GM23338 (cell line): ENCODE results near the gene SUMO4. TPM values are rescaled to one million over a fixed set of nuclear protein-coding genes. Genes with fewer than 3 reads are reported as not detected.

Source experiments
- ATAC-seq: fragments of 200-7000 bp; cut with Tn5 transposase; 3 replicates; pipeline ENCODE4 v1.9.1; 2020
- DNase-seq: peaks from one replicate; pipeline ENCODE4 v3.0.0-alpha.2; 2015; ENCODE audit warnings: low spot score
- H2AFZ ChIP-seq: fragments of 200-600 bp; sonication (generic); 2 replicates; pipeline ENCODE4 v1.8.0; 2016; ENCODE audit warnings: antibody characterized with exemption, mild to moderate bottlenecking, moderate library complexity
- H3F3A ChIP-seq: fragments of 200-600 bp; sonication (generic); replicated peaks from 2 replicates; pipeline ENCODE4 v1.8.0; 2017; ENCODE audit warnings: antibody characterized with exemption, mixed run types, low read depth
- H3K27ac ChIP-seq: fragments of 200-600 bp; sonication (generic); 2 replicates; pipeline ENCODE4 v1.6.1; 2016; ENCODE audit warnings: low read depth
- H3K27me3 ChIP-seq: fragments of 200-600 bp; sonication (generic); 2 replicates; pipeline ENCODE4 v1.8.0; 2016; ENCODE audit warnings: mild to moderate bottlenecking, mixed run types, moderate library complexity; ENCODE audit not compliant: insufficient read depth
- H3K36me3 ChIP-seq: fragments of 200-600 bp; sonication (generic); 2 replicates; pipeline ENCODE4 v1.8.0; 2016; ENCODE audit warnings: mild to moderate bottlenecking; ENCODE audit not compliant: insufficient read depth
- H3K4me1 ChIP-seq: fragments of 200-600 bp; sonication (generic); 2 replicates; pipeline ENCODE4 v1.8.0; 2016; ENCODE audit warnings: mild to moderate bottlenecking, moderate library complexity; ENCODE audit not compliant: insufficient read depth
- H3K4me2 ChIP-seq: fragments of 200-600 bp; sonication (generic); 2 replicates; pipeline ENCODE4 v1.7.1; 2017; ENCODE audit warnings: mixed run types
- H3K4me3 ChIP-seq: fragments of 200-600 bp; sonication (generic); 2 replicates; pipeline ENCODE4 v1.6.1; 2016; ENCODE audit warnings: mixed run types
- H3K79me2 ChIP-seq: fragments of 200-600 bp; sonication (generic); replicated peaks from 2 replicates; pipeline ENCODE4 v1.8.0; 2017; ENCODE audit warnings: mild to moderate bottlenecking; ENCODE audit not compliant: insufficient read depth
- H3K9me2 ChIP-seq: fragments of 200-600 bp; sonication (generic); 2 replicates; pipeline ENCODE4 v1.8.0; 2017; ENCODE audit not compliant: insufficient read depth
- H4K20me1 ChIP-seq: fragments of 200-600 bp; sonication (generic); replicated peaks from 2 replicates; pipeline ENCODE4 v1.8.0; 2017; ENCODE audit warnings: mild to moderate bottlenecking; ENCODE audit not compliant: insufficient read depth
- H3K27ac Mint-ChIP-seq: 2 replicates; pipeline ENCODE4 v1.8.0; 2020; ENCODE audit warnings: inconsistent platforms, mild to moderate bottlenecking, moderate library complexity, mixed read lengths
- H3K27me3 Mint-ChIP-seq: 3 replicates; pipeline ENCODE4 v1.8.0; 2022; ENCODE audit warnings: low read depth, mild to moderate bottlenecking, moderate library complexity, mixed read lengths, inconsistent platforms; ENCODE audit not compliant: insufficient read depth, poor library complexity
- H3K36me3 Mint-ChIP-seq: 3 replicates; pipeline ENCODE4 v1.8.0; 2021; ENCODE audit warnings: low read depth, mild to moderate bottlenecking, inconsistent platforms, moderate library complexity, mixed read lengths
- H3K4me1 Mint-ChIP-seq: 3 replicates; pipeline ENCODE4 v1.8.0; 2020; ENCODE audit warnings: mild to moderate bottlenecking, inconsistent platforms, mixed read lengths
- H3K4me3 Mint-ChIP-seq: 3 replicates; pipeline ENCODE4 v1.8.0; 2021; ENCODE audit warnings: moderate library complexity, mild to moderate bottlenecking, inconsistent platforms, mixed read lengths
- H3K9me3 Mint-ChIP-seq: 3 replicates; pipeline ENCODE4 v1.8.0; 2020; ENCODE audit warnings: moderate library complexity, mild to moderate bottlenecking, inconsistent platforms, mixed read lengths
- CREB1 ChIP-seq: fragments of 250-450 bp; sonication (Bioruptor Pico); IDR thresholded peaks from 2 replicates; pipeline ENCODE4 v1.5.0; 2020; ENCODE audit warnings: low read depth, mild to moderate bottlenecking, moderate library complexity
- CTCF ChIP-seq, 2 experiments: fragments of 200-600 bp in 1 of 2; sonication (generic) in 1 of 2; conservative IDR thresholded peaks; 2 replicates each; pipeline versions ENCODE4 v1.5.1 to v1.6.1; 2016 to 2017; ENCODE audit warnings: antibody characterized with exemption in 2 of 2, low read depth in 2 of 2, mild to moderate bottlenecking in 2 of 2, moderate library complexity in 1 of 2
- ETS1 ChIP-seq: IDR thresholded peaks from 2 replicates; pipeline ENCODE4 v1.6.1; 2016; ENCODE audit warnings: antibody characterized with exemption
- EZH2phosphoT487 ChIP-seq: fragments of 200-600 bp; sonication (generic); IDR thresholded peaks from one replicate; pipeline ENCODE4 v1.8.1; 2018; ENCODE audit warnings: antibody characterized with exemption; ENCODE audit not compliant: unreplicated experiment
- JUNB ChIP-seq: IDR thresholded peaks from one replicate; pipeline ENCODE4 v1.6.1; 2016; ENCODE audit warnings: antibody characterized with exemption; ENCODE audit not compliant: unreplicated experiment
- NANOG ChIP-seq: IDR thresholded peaks from 2 replicates; pipeline ENCODE4 v1.6.1; 2016; ENCODE audit warnings: antibody characterized with exemption, borderline replicate concordance
- POLR2AphosphoS5 ChIP-seq: IDR thresholded peaks from 2 replicates; pipeline ENCODE4 v1.6.1; 2016; ENCODE audit warnings: antibody characterized with exemption, low read depth
- REST ChIP-seq: IDR thresholded peaks from one replicate; pipeline ENCODE4 v1.6.1; 2018; ENCODE audit warnings: antibody characterized with exemption; ENCODE audit not compliant: unreplicated experiment
- STAT1 ChIP-seq: IDR thresholded peaks from one replicate; pipeline ENCODE4 v1.6.1; 2016; ENCODE audit warnings: antibody characterized with exemption; ENCODE audit not compliant: unreplicated experiment
- ZNF331 ChIP-seq: fragments of 250-450 bp; sonication (Bioruptor Pico); IDR thresholded peaks from 2 replicates; pipeline ENCODE4 v1.5.0; 2020; ENCODE audit warnings: low read depth, mild to moderate bottlenecking, moderate library complexity
- polyA plus RNA-seq: library from polyadenylated mRNA; unstranded; fragments of >200 nt; fragmentation: Nextera tagmentation; extraction: Ambion mirVana; gene quantifications from 2 replicates; pipeline ENCODE4 v1.2.1, GENCODE V29; 2016
- total RNA-seq: library from RNA; depleted of rRNA; stranded (reverse); fragments of >200 nt; shearing (Covaris generic); gene quantifications from 2 replicates; pipeline ENCODE4 v1.2.3, GENCODE V29; 2014

SUMO4 gene
- total and polyA plus RNA-seq, 2 experiments from 2014 or later, result 1.9 to 2.1 TPM

GRCh38 chr6:149365197-149365596 lies 34.9 kb upstream of the SUMO4 start:
- TF ChIP-seq STAT1, result no peak
- TF ChIP-seq ETS1, result no peak
- TF ChIP-seq CTCF (conservative IDR thresholded peaks at IDR 0.05; ENCODE audit: low read depth in 2 of 2), result no peak
- TF ChIP-seq POLR2AphosphoS5, result no peak
- TF ChIP-seq NANOG, result no peak
- no peak for TF ChIP-seq REST
- TF ChIP-seq ZNF331, result no peak
- no peak for TF ChIP-seq CREB1
- no peak for TF ChIP-seq JUNB
- TF ChIP-seq EZH2phosphoT487, result no peak
- H3K4me3 Mint-ChIP-seq, result no peak overlapping the region

More at GRCh38 chr6:149365197-149365596, 34.9 kb upstream of the SUMO4 start:
- Histone ChIP-seq H3K4me2 (no peak overlapping the region), H3K4me1 (peaks cover 23% of the 10 kb centered on the region), H3K27me3 (no peaks in the 10 kb centered on the region), H3F3A (no peaks in the 10 kb centered on the region), H3K4me3 (no peak overlapping the region), H3K36me3 (no peaks in the 10 kb centered on the region), H2AFZ (no peak overlapping the region), H3K9me2 (no peaks in the 10 kb centered on the region), H4K20me1 (peaks cover 41% of the 10 kb centered on the region), H3K79me2 (peaks cover 100% of the 10 kb centered on the region), H3K27ac (no peak overlapping the region)
- ATAC-seq, result no peak
- H3K27me3 Mint-ChIP-seq, result no peaks in the 10 kb centered on the region
- peaks cover 5% of the 10 kb centered on the region for H3K36me3 Mint-ChIP-seq
- no peak overlapping the region for H3K27ac Mint-ChIP-seq
- DNase-seq, result no peak
- H3K9me3 Mint-ChIP-seq, result no peaks in the 10 kb centered on the region
- peaks cover 30% of the 10 kb centered on the region for H3K4me1 Mint-ChIP-seq
